Liver (tissue), 9 donors: Measurements from ENCODE around the gene PLSCR3. TPM values are rescaled to one million over a fixed set of nuclear protein-coding genes. Genes with fewer than 3 reads are reported as not detected.

Experiments
- DNase-seq: peaks from one replicate; pipeline ENCODE4 v3.0.0-alpha.2; 2017; ENCODE audit warnings: low spot score
- H3K27ac ChIP-seq, 2 donors: one replicate each; pipeline ENCODE4 v1.7.0; 2013; ENCODE audit warnings: inconsistent platforms in 2 of 2, low read length in 2 of 2, control low read depth in 1 of 2, low read depth in 1 of 2, mild to moderate bottlenecking in 1 of 2
- H3K27me3 ChIP-seq, 4 donors: one replicate each; pipeline versions ENCODE4 v1.6.1 to v1.7.0; 2013; ENCODE audit warnings: low read length in 3 of 4, inconsistent platforms in 1 of 4, mild to moderate bottlenecking in 1 of 4, moderate library complexity in 1 of 4; ENCODE audit not compliant: control insufficient read depth in 4 of 4, insufficient read depth in 4 of 4
- H3K36me3 ChIP-seq, 4 donors: one replicate each; pipeline versions ENCODE4 v1.6.1 to v1.7.0; 2013; ENCODE audit warnings: low read length in 3 of 4, mild to moderate bottlenecking in 3 of 4, low read depth in 1 of 4, moderate library complexity in 1 of 4; ENCODE audit not compliant: control insufficient read depth in 4 of 4, insufficient read depth in 3 of 4
- H3K4me1 ChIP-seq, 4 donors: one replicate each; pipeline versions ENCODE4 v1.6.1 to v1.7.0; 2013; ENCODE audit warnings: low read length in 3 of 4, mild to moderate bottlenecking in 3 of 4, moderate library complexity in 1 of 4; ENCODE audit not compliant: control insufficient read depth in 4 of 4, insufficient read depth in 4 of 4
- H3K4me3 ChIP-seq, 3 donors: one replicate each; pipeline versions ENCODE4 v1.6.1 to v1.7.0; 2013; ENCODE audit warnings: low read length in 3 of 3, control low read depth in 1 of 3, low read depth in 1 of 3, mild to moderate bottlenecking in 1 of 3
- H3K9ac ChIP-seq, 2 donors: one replicate each; pipeline ENCODE4 v1.7.0; 2013; ENCODE audit warnings: low read length in 2 of 2, mild to moderate bottlenecking in 2 of 2, moderate library complexity in 2 of 2, control low read depth in 1 of 2, low read depth in 1 of 2
- H3K9me3 ChIP-seq, 4 donors: one replicate each; pipeline versions ENCODE4 v1.6.1 to v1.7.0; 2013; ENCODE audit warnings: low read length in 3 of 4; ENCODE audit not compliant: control insufficient read depth in 4 of 4
- ATF3 ChIP-seq: IDR thresholded peaks from 2 replicates; pipeline ENCODE4 v1.6.1; 2016; ENCODE audit warnings: antibody characterized with exemption
- CTCF ChIP-seq: fragments of 150-350 bp; IDR thresholded peaks from 2 replicates; pipeline ENCODE4 v1.5.1; 2017; ENCODE audit warnings: improper control_type of control experiment, low read depth, low read length; ENCODE audit not compliant: missing input control
- EGR1 ChIP-seq, 2 donors: IDR thresholded peaks; 2 replicates each; pipeline ENCODE4 v1.6.1; 2016 to 2018; ENCODE audit warnings: antibody characterized with exemption in 2 of 2, low read depth in 2 of 2
- FOXA1 ChIP-seq: IDR thresholded peaks from 2 replicates; pipeline ENCODE4 v1.6.1; 2016; ENCODE audit warnings: antibody characterized with exemption
- FOXA2 ChIP-seq: IDR thresholded peaks from 2 replicates; pipeline ENCODE4 v1.6.1; 2016; ENCODE audit warnings: antibody characterized with exemption
- GABPA ChIP-seq, 2 donors: IDR thresholded peaks in 1 of 2; conservative IDR thresholded peaks in 1 of 2; 2 replicates each; pipeline ENCODE4 v1.6.1; 2016; ENCODE audit warnings: antibody characterized with exemption in 2 of 2, mild to moderate bottlenecking in 1 of 2, moderate library complexity in 1 of 2
- HNF4A ChIP-seq, 2 donors: conservative IDR thresholded peaks; 2 replicates each; pipeline ENCODE4 v1.6.1; 2016; ENCODE audit warnings: antibody characterized with exemption in 2 of 2, mild to moderate bottlenecking in 2 of 2
- HNF4G ChIP-seq: IDR thresholded peaks from 2 replicates; pipeline ENCODE4 v1.6.1; 2016; ENCODE audit warnings: antibody characterized with exemption
- JUND ChIP-seq, 2 donors: IDR thresholded peaks; 2 replicates each; pipeline ENCODE4 v1.6.1; 2016; ENCODE audit warnings: antibody characterized with exemption in 2 of 2
- MAX ChIP-seq: IDR thresholded peaks from 2 replicates; pipeline ENCODE4 v1.6.1; 2016; ENCODE audit warnings: antibody characterized with exemption
- NR2F2 ChIP-seq: IDR thresholded peaks from 2 replicates; pipeline ENCODE4 v1.6.1; 2016; ENCODE audit warnings: antibody characterized with exemption
- RAD21 ChIP-seq, 2 donors: IDR thresholded peaks; 2 replicates each; pipeline ENCODE4 v1.6.1; 2016; ENCODE audit warnings: antibody characterized with exemption in 2 of 2, mild to moderate bottlenecking in 2 of 2
- REST ChIP-seq: IDR thresholded peaks from 2 replicates; pipeline ENCODE4 v1.6.1; 2016; ENCODE audit warnings: antibody characterized with exemption, mild to moderate bottlenecking
- RXRA ChIP-seq, 2 donors: IDR thresholded peaks; 2 replicates each; pipeline ENCODE4 v1.6.1; 2017 to 2018; ENCODE audit warnings: antibody characterized with exemption in 2 of 2, mild to moderate bottlenecking in 1 of 2
- SP1 ChIP-seq: IDR thresholded peaks from 2 replicates; pipeline ENCODE4 v1.6.1; 2018; ENCODE audit warnings: antibody characterized with exemption, mild to moderate bottlenecking
- TAF1 ChIP-seq: conservative IDR thresholded peaks from 2 replicates; pipeline ENCODE4 v1.6.1; 2016; ENCODE audit warnings: antibody characterized with exemption, mild to moderate bottlenecking
- YY1 ChIP-seq: IDR thresholded peaks from 2 replicates; pipeline ENCODE4 v1.6.1; 2016; ENCODE audit warnings: antibody characterized with exemption, mild to moderate bottlenecking
- ZBTB33 ChIP-seq: IDR thresholded peaks from 2 replicates; pipeline ENCODE4 v1.6.1; 2016; ENCODE audit warnings: antibody characterized with exemption
- WGBS: extraction: QIAGEN DNeasy Blood & Tissue Kit; methylation state at CpG from one replicate; pipeline ENCODE4 v1.1.7; 2013; 5-methylcytosine and 5-hydroxymethylcytosine counted together
- polyA plus RNA-seq, 2 donors: library from polyadenylated mRNA; stranded (reverse) in 1 of 2; unstranded in 1 of 2; fragments of 200-250 nt in 1 of 2; fragments of >200 nt in 1 of 2; fragmentation: Nextera tagmentation in 1 of 2; extraction: Ambion mirVana in 1 of 2; gene quantifications; one replicate each; pipeline versions ENCODE4 v1.2.1 to v1.2.3, GENCODE V29; 2013 to 2015
- total RNA-seq, 2 donors: library from RNA; depleted of rRNA; stranded (reverse); fragments of >200 nt; gene quantifications; one replicate each; pipeline ENCODE4 v1.2.3, GENCODE V29; 2014
- donor health status: healthy.
- donor health status: healthy.
- donor health status: healthy.
- donor health status: healthy.
- donor health status: healthy.

The PLSCR3 gene
- total and polyA plus RNA-seq, 4 donors: 2.8 to 10.9 (median 4.1) TPM

- no peak for TF ChIP-seq CTCF
- TF ChIP-seq FOXA1: no peak
- no peak for TF ChIP-seq YY1
- no peak for TF ChIP-seq HNF4A (conservative IDR thresholded peaks at IDR 0.05)
- no peak for TF ChIP-seq RAD21 (IDR thresholded peaks at IDR 0.05)
- no peak for TF ChIP-seq MAX
- no peak for TF ChIP-seq GABPA (IDR thresholded peaks at IDR 0.05 in 1 of 2, conservative IDR thresholded peaks at IDR 0.05 in 1 of 2)
- TF ChIP-seq EGR1 (IDR thresholded peaks at IDR 0.05; ENCODE audit: low read depth in 2 of 2): no peak
- H3K4me1 ChIP-seq: peaks cover 0 to 6% (median 3%) of the 10 kb centered on the region in 4 donors
Observed at GRCh38 chr17:7388856-7389255, 5.5 kb downstream of the PLSCR3 start.

GRCh38 chr17:7384489-7385081 is 9.7 kb downstream of the PLSCR3 start:
- 77% methylated on average over 23 of the region's 23 CpGs for WGBS
- no peak for TF ChIP-seq NR2F2
- TF ChIP-seq YY1: no peak
- TF ChIP-seq TAF1: no peak
- TF ChIP-seq EGR1 (IDR thresholded peaks at IDR 0.05; ENCODE audit: low read depth in 2 of 2): no peak
- no peak for TF ChIP-seq SP1
- no peak for TF ChIP-seq ATF3
- TF ChIP-seq ZBTB33: no peak
- no peak for TF ChIP-seq CTCF
- no peak for TF ChIP-seq FOXA2
- no peak for TF ChIP-seq RXRA (IDR thresholded peaks at IDR 0.05)
- no peak for TF ChIP-seq JUND (IDR thresholded peaks at IDR 0.05)
- TF ChIP-seq FOXA1: no peak
- no peak for TF ChIP-seq GABPA (IDR thresholded peaks at IDR 0.05 in 1 of 2, conservative IDR thresholded peaks at IDR 0.05 in 1 of 2)
- TF ChIP-seq HNF4G: no peak
- no peak for TF ChIP-seq MAX
- no peak for TF ChIP-seq RAD21 (IDR thresholded peaks at IDR 0.05)
- TF ChIP-seq REST: no peak
- TF ChIP-seq HNF4A (conservative IDR thresholded peaks at IDR 0.05): no peak
- no peak overlapping the region for H3K4me3 ChIP-seq
- H3K9me3 ChIP-seq: no peaks in the 10 kb centered on the region
- no peak overlapping the region for H3K9ac ChIP-seq
- H3K27me3 ChIP-seq: peaks cover 0 to 3% (median 0%) of the 10 kb centered on the region in 4 donors
- no peak overlapping the region for H3K27ac ChIP-seq
- H3K4me1 ChIP-seq: peaks cover 6 to 18% (median 12%) of the 10 kb centered on the region in 4 donors
- H3K36me3 ChIP-seq: peaks cover 0 to 8% (median 4%) of the 10 kb centered on the region in 4 donors
- DNase-seq: no peak

More at GRCh38 chr17:7388856-7389255, 5.5 kb downstream of the PLSCR3 start:
- whole genome bisulfite sequencing: 97% methylated on average over 10 of the region's 10 CpGs
- DNase-seq: no peak
- no peaks in the 10 kb centered on the region for H3K27me3 ChIP-seq
- H3K27ac ChIP-seq: no peak overlapping the region
- no peak overlapping the region for H3K9ac ChIP-seq
- no peak overlapping the region for H3K4me3 ChIP-seq
- peaks cover 0 to 8% (median 7%) of the 10 kb centered on the region in 4 donors for H3K36me3 ChIP-seq
- H3K9me3 ChIP-seq: no peaks in the 10 kb centered on the region
